NCI-H146 (cell line): Measurements from ENCODE around the gene RTN1.
"Not testable (repeated sequence)": the region's sequence is repeated elsewhere in the genome, so short reads cannot be mapped to it uniquely, and the experiment has no call there.

Source experiments
- DNase-seq: peaks from one replicate; lab custom pipeline; 2025; lab: John Stamatoyannopoulos, UW

Gene RTN1

DNA sequence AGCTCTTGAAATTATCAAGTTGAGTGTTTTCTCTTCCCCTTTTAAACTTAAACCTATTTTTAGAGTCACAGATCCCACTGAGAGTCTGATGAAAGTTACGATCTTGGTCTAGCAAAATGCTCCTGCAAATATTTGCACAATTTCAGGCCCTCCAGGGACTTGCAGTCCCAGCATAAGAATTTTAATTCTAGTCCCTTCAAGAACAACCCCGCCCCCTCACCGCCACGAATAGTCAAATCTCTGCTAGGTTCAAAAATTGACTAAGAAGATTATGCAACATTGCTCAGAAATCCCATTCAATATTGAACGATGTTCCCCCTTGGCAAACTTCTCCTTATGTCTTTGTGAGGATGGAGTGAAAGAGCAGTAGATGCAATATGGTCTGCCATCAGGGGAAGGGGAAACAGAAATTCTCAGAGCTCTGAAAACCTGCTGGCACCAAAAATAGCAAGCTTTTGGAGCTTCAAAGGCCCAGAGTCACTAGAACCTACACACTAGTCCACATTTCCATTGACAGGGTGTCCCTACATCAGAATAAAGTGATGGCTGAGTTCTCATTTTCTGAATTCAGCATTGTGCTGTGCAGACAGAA lies 166.4 kb downstream of the RTN1 start:
- no peak for DNase-seq

DNA sequence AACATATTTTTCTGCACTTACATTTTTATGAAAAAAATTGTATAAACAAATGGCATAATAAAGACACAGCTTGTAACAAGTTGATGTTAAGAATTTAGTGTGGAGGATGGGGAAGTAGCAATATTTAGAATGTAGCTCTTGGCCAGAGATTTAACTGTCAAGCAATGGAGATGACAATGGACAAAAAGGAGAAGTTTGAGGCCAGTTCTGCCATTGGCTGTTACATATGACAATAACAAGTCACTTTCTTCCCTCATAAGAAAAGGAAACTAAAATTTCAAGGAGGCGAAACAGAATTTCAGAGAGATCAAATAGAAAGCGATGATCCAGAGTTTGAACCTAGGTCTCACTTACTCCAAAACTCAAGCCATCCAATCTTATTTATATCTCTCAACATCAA lies 171.1 kb downstream of the RTN1 start:
- no peak for DNase-seq

DNA sequence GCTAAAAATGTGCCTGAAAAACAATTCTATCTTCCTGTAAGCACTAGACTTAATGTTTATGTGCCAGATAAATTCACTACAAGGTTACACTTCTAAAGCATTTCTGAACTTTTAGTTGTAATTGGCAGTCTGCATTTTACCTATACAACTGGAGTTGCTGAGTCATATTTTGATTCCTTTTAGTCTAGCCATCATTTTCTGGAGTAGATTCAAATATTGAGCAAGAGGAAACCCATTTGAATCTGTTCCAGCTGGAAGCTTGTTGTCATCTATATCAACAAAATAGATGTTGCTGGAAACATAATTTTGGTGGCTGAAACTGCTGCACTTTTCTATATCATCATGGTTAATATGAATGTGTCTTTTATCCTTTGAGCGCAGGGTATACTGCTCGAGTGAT lies 171.8 kb downstream of the RTN1 start:
- DNase-seq: no peak

GRCh38 chr14:59695198-59695597 lies 175.4 kb downstream of the RTN1 start:
- no peak for DNase-seq

- DNase-seq: no peak
Observed at GRCh38 chr14:59691266-59691665, 179.3 kb downstream of the RTN1 start.

- no peak for DNase-seq
Observed at GRCh38 chr14:59690426-59690825, 180.2 kb downstream of the RTN1 start.

DNA sequence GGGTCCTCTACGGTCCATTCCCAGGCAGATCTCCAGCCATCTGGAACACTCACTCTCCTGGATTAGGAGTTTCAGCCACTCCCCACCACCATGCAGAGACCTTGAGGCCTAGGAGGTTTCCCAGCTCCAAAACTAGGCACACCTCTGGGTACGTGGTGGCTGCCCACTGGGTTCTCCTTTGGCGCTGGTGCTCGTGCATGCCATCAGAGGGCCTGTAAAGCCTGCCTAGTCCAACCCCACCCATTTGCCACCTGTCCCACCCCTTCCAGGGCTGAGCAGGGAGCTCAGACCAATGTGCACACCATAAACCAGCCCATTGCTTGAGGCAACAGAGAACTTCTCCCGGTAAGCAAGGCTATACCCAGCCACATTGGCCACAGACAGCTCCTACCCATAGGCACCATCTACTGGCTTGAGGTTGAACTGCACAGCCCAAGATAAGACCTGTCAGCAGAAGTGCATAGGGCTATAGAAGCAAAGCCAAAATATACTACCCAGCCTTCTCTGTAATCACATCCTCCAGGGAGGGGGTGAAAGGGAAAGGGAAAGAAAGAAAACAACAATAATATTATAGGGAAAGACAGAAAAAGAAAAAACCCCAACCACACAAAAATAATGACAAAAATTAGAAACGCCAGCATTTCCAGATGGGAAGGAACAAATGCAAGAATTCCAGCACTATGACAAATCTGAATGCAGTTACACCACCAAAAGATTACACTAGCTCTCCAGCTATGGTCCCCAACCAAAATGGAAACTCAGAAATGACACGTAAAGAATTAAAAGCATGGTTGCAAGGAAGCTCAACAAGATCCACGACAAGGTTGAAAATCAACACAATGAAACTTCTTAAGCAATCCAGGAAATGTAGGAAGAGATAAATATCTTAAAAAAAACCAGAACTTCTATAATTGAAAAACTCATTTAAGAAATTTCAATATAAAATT lies 182.1 kb downstream of the RTN1 start:
- peak; percentile 16 for DNase-seq

GRCh38 chr14:59687663-59688062 lies 182.9 kb downstream of the RTN1 start:
- DNase-seq: no peak

GRCh38 chr14:59679872-59680271 lies 190.7 kb downstream of the RTN1 start:
- DNase-seq: peak; percentile 1

DNA sequence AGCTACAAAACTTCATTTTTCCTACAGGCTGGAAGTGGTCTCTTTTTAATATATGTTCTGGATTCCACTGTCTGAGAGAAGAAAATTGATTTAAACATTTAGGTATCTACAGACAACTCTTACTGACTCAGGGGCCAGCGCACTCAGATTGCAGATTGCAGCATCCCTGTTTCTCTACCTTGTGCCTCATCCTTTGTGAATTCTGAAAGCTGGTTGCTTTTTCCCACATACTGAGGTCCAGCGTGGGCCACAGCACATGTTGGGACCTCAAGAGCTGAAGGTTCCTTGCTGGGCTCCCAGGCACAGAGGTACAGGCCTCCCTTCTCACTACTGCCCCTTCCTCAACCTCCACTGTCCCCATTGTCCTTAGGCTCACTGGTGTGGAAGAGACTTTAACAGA lies 192.2 kb downstream of the RTN1 start:
- DNase-seq: no peak

GRCh38 chr14:59677771-59678231 lies 192.8 kb downstream of the RTN1 start:
- no peak for DNase-seq

- DNase-seq: no peak
Observed at GRCh38 chr14:59675394-59675793, 195.2 kb downstream of the RTN1 start.

DNA sequence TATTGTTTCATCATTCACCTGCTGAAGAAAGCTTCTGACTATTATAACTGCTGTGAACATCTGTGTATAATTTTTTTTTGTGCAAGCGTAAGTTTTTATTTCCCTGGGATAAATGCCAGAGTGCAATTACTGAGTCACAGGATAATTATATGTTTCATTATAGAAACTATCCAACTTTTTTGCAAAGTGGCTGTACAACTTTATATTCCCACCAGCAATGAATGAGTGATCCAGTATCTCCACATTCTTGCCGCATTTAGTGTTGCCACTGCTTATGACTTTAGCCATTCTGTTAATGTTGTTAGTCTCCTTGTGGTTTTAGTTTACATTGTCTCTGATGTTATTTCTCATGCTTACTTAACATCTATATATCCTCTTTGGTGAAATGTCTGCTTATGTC lies 205.8 kb downstream of the RTN1 start:
- no peak for DNase-seq

GRCh38 chr14:59657769-59658168 lies 212.8 kb downstream of the RTN1 start:
- no peak for DNase-seq

- DNase-seq: no peak
Observed at GRCh38 chr14:59656473-59656872, 214.1 kb downstream of the RTN1 start.

DNA sequence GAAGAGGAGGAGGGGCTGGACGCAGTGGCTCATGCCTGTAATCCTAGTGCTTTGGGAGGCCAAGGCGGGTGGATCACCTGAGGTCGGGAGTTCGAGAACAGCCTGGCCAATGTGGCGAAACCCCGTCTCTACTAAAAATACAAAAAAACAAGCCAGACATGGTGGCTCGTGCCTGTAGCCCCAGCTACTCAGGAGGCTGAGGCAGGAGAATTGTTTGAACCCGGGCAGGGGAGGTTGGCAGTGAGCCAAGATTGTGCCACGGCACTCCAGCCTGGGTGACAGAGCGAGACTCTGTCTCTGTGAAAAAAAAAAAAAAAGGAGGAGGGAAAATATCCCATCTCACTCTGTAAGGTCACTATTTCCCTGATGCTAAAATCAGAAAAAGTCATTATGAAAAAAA lies 216.4 kb downstream of the RTN1 start:
- DNase-seq: not testable (repeated sequence)

- not testable (repeated sequence) for DNase-seq
Observed at GRCh38 chr14:59646832-59647231, 223.7 kb downstream of the RTN1 start.

GRCh38 chr14:59638885-59639284 lies 231.7 kb downstream of the RTN1 start:
- no peak for DNase-seq

DNA sequence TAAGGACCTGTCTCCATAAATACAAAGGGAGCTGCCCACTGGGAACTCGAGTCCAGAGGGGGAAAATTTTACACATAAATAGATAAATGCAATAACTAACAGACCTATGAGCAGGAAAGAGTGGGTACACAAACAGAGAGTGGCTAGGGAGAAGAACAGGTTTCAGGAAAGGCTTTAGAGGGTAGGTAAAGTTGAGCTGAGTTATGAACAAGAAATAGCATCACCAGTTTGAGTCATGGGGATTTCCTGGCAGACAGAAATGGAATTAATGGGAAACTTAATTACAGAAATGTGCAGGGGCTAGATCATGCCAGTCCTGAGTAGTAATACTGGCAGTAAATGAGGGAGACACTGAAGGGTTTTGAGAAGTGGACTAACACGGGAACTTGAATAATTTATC lies 236.0 kb downstream of the RTN1 start:
- no peak for DNase-seq

DNA sequence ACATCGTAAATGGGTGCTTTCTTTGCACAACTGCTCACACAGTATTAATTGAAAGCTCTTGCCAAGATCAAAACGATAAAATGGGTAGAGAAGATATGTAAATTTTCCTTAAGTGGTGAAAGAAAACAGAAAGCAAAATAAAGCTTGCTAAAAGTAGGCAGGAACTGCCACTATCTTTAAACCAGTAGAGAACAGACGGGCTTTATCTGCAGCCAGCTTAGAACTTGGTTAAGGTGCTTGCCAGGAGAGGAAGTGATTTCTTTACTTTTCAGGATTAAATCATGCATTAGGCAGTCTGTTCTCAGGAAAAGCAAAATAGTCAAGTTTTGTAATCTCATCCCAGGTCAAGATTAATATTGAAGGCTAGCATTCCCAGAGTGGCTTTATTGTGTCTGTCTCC lies 237.1 kb downstream of the RTN1 start:
- DNase-seq: no peak

- DNase-seq: peak; percentile 30
Observed at GRCh38 chr14:59632381-59632780, 238.2 kb downstream of the RTN1 start.

GRCh38 chr14:59631237-59631636 lies 239.3 kb downstream of the RTN1 start:
- peak; percentile 41 for DNase-seq

DNA sequence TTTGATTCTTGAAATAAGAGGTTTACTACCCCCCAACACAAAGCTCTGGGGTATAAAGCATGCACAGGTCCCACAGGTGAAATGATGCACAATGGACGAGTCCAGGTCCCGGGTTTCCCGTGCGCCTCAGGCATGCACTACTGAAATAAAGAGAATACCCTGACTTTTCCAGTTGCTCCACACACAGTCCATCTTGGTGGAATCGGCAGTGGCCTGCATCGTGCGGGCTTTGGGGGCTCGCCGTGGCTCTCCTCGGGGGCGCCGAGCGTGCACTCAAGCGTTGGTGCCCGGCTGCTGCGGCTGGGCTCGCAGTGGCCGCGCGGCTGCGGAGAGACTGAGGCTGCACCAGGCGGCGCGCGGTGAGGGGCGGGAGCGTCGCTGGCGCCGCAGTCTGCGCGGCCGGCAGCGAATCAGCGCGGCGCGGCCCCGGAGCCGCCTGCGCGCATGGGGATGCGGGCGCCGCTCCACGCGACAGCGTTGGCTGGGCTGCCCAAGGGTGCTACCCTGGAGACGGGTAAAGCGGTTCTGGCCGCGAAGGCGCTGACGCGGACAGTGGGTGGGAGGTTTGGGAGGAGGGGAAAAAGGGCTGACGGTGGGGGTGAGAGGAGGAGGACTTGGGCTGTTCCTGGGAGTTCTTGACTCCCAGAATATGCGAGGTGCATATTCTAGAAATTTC lies 240.2 kb downstream of the RTN1 start:
- DNase-seq: peak; percentile 43
